Testis (tissue), 3 donors: ENCODE results near the gene CDH20. TPM values are rescaled to one million over a fixed set of nuclear protein-coding genes. Genes with fewer than 3 reads are reported as not detected.

Experiments used
- DNase-seq: peaks from one replicate; pipeline ENCODE4 v3.0.0-alpha.2; 2019
- H3K27ac ChIP-seq, 2 donors: fragments of 200-600 bp; sonication (generic); one replicate each; pipeline ENCODE4 v1.5.1; 2019
- H3K27me3 ChIP-seq: fragments of 200-600 bp; sonication (generic); one replicate; pipeline ENCODE4 v1.5.1; 2019
- H3K36me3 ChIP-seq: fragments of 200-600 bp; sonication (generic); one replicate; pipeline ENCODE4 v1.5.1; 2017; ENCODE audit warnings: low read depth; ENCODE audit errors: missing control alignments
- H3K4me1 ChIP-seq: fragments of 200-600 bp; sonication (generic); one replicate; pipeline ENCODE4 v1.5.1; 2019
- H3K4me3 ChIP-seq, 2 donors: fragments of 200-600 bp; sonication (generic); one replicate each; pipeline ENCODE4 v1.5.1; 2017 to 2019
- H3K9me3 ChIP-seq: fragments of 200-600 bp; sonication (generic); one replicate; pipeline ENCODE4 v1.5.1; 2017
- CTCF ChIP-seq, 3 experiments: fragments of 450-650 bp in 2 of 3; fragments of 200-600 bp in 1 of 3; sonication (generic) in 1 of 3; IDR thresholded peaks; one replicate each; pipeline ENCODE4 v1.5.1; 2016 to 2019; ENCODE audit warnings: antibody characterized with exemption in 3 of 3, mild to moderate bottlenecking in 2 of 3, moderate library complexity in 1 of 3
- POLR2A ChIP-seq: fragments of 450-650 bp; IDR thresholded peaks from one replicate; pipeline ENCODE4 v1.6.1; 2017; ENCODE audit warnings: antibody characterized with exemption, mild to moderate bottlenecking, moderate library complexity
- WGBS, 2 donors: methylation state at CpG; one replicate each; pipeline ENCODE4 v1.1.5; 2018; 5-methylcytosine and 5-hydroxymethylcytosine counted together
- intact Hi-C: fragments of 100-400 bp; cut with DNase I; formaldehyde crosslinking; loops from one replicate; pipeline ENCODE4 v1.15.1; 2023; ENCODE audit warnings: low total_unique reads
- polyA plus RNA-seq: library from polyadenylated mRNA; stranded (reverse); fragments of 350-450 nt; fragmentation: Illumina TruSeq; extraction: RNeasy Lipid Tissue Mini Kit (QIAGEN cat#74804); gene quantifications from one replicate; pipeline ENCODE4 v1.2.3, GENCODE V29; 2014; ENCODE audit warnings: low read depth, low replicate concordance; ENCODE audit not compliant: insufficient read depth
- total RNA-seq, 2 donors: library from RNA; depleted of rRNA; stranded (reverse); fragments of >200 nt; gene quantifications; one replicate each; pipeline ENCODE4 v1.2.3, GENCODE V29; 2016

CDH20 gene
- total and polyA plus RNA-seq, 3 donors from 2014 or later = 0.16 to 0.88 (median 0.37) TPM

- WGBS, 2 donors = 78 to 90% methylated on average over 8 to 10 of the region's 10 CpGs
These were observed 210.9 kb downstream of the CDH20 start for GRCh38 chr18:61544178-61544577.

GRCh38 chr18:61545281-61546245, 212.3 kb downstream of the CDH20 start:
- no peak overlapping the region for H3K27ac ChIP-seq
- no peak for DNase-seq
- WGBS, 2 donors = 60 to 64% methylated on average over 9 of the region's 9 CpGs
- no peaks in the 10 kb centered on the region for H3K27me3 ChIP-seq
- TF ChIP-seq POLR2A (no peak), CTCF (IDR thresholded peaks at IDR 0.05) (no peak)
- H3K4me3 ChIP-seq = no peak overlapping the region
- no peaks in the 10 kb centered on the region for H3K36me3 ChIP-seq
- H3K4me1 ChIP-seq = peaks cover 4% of the 10 kb centered on the region
- H3K9me3 ChIP-seq = no peaks in the 10 kb centered on the region
- intact Hi-C loops = no loop called here

More at GRCh38 chr18:61544178-61544577, 210.9 kb downstream of the CDH20 start:
- Histone ChIP-seq H3K27me3 (no peaks in the 10 kb centered on the region), H3K4me1 (peaks cover 4% of the 10 kb centered on the region), H3K36me3 (no peaks in the 10 kb centered on the region), H3K4me3 (no peak overlapping the region), H3K27ac (no peak overlapping the region), H3K9me3 (no peaks in the 10 kb centered on the region)
- no peak for TF ChIP-seq CTCF (IDR thresholded peaks at IDR 0.05)
- TF ChIP-seq POLR2A = no peak
- DNase-seq = no peak
- intact Hi-C loops = no loop called here

- Histone ChIP-seq H3K4me1 (peaks cover 4% of the 10 kb centered on the region), H3K36me3 (no peaks in the 10 kb centered on the region), H3K9me3 (no peaks in the 10 kb centered on the region), H3K27ac (no peak overlapping the region), H3K4me3 (no peak overlapping the region), H3K27me3 (no peaks in the 10 kb centered on the region)
- no peak for DNase-seq
- 37 to 51% methylated on average over 3 of the region's 3 CpGs for WGBS, 2 donors
- TF ChIP-seq POLR2A (no peak), CTCF (IDR thresholded peaks at IDR 0.05) (no peak)
- intact Hi-C loops = no loop called here
These were observed 213.4 kb downstream of the CDH20 start for GRCh38 chr18:61546590-61546989.

GRCh38 chr18:61549416-61549815, 216.2 kb downstream of the CDH20 start:
- intact Hi-C loops = no loop called here
- Histone ChIP-seq H3K27ac (no peak overlapping the region), H3K27me3 (no peaks in the 10 kb centered on the region), H3K36me3 (no peaks in the 10 kb centered on the region), H3K4me3 (no peak overlapping the region), H3K9me3 (no peaks in the 10 kb centered on the region), H3K4me1 (peaks cover 4% of the 10 kb centered on the region)
- TF ChIP-seq CTCF (IDR thresholded peaks at IDR 0.05) (no peak), POLR2A (no peak)
- DNase-seq = no peak
- 68 to 74% methylated on average over 3 of the region's 3 CpGs for WGBS, 2 donors
